HG03575 (cell line): ENCODE measurements around the gene KLHL17.

Experiments
- ATAC-seq: cut with Tn5 transposase; IDR thresholded peaks from one replicate; pipeline ENCODE4 v1.9.1; 2021; ENCODE audit not compliant: unreplicated experiment, insufficient number of reproducible peaks, low FRiP score; ENCODE audit errors: extremely low read depth

KLHL17 gene

DNA sequence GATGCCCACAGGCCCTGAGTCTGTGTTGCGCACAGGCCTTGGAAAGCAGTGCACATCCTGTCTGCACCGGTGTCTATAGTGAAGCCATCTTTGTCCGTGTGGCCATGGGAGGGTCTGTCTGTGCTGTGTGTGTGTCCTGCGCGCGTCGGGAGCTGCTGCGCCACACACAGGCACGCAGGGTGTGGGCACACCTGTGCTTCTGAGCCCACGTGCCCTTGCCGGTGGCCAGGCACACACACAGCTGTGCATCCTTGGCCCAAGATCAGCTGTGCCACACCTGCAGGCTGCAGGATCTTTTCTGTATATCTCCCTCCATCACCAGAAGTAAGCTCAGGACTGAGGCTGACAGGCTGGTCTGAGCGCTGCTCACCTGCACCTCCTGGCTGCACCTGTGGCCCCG lies 39.9 kb upstream of the KLHL17 start:
- no peak for ATAC-seq

DNA sequence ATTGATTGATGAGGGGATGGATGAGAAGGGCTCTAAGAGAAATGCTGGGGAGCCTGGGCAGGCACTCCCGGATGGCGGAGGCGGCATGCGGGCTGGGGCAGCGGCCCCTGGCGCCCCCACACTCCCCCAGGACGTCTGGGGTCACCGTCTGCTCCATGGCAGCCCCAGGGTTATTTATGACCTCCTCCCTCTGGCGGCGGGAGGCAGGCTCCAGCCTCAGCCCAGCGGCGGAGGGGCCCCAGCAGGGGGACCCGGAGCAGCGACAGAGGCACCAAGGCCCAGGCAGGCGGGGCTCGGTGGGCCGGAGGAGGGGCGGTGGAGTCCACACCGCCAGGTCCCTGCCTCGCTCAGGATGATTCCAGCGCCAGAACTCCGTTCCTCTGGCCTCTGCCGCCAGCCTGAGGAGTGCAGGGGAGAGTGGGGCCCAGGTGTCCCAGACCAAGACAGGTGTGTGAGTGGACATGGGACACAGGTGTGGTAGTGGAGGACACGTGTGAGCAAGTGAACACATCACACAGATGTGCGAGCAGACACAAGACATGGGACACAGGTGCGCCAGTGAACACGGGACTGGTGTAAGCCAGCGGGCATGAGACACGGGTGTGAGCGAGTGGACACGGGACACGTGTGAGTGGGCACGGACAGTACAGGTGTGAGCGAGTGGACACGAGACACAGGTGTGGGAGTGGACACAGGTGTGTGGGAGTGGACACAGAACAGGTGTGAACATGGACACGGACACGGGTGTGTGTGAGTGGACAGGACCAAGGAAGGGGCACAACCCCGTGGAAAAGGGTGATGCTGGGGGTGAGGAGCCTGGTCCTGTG lies 39.2 kb upstream of the KLHL17 start:
- ATAC-seq: no peak

DNA sequence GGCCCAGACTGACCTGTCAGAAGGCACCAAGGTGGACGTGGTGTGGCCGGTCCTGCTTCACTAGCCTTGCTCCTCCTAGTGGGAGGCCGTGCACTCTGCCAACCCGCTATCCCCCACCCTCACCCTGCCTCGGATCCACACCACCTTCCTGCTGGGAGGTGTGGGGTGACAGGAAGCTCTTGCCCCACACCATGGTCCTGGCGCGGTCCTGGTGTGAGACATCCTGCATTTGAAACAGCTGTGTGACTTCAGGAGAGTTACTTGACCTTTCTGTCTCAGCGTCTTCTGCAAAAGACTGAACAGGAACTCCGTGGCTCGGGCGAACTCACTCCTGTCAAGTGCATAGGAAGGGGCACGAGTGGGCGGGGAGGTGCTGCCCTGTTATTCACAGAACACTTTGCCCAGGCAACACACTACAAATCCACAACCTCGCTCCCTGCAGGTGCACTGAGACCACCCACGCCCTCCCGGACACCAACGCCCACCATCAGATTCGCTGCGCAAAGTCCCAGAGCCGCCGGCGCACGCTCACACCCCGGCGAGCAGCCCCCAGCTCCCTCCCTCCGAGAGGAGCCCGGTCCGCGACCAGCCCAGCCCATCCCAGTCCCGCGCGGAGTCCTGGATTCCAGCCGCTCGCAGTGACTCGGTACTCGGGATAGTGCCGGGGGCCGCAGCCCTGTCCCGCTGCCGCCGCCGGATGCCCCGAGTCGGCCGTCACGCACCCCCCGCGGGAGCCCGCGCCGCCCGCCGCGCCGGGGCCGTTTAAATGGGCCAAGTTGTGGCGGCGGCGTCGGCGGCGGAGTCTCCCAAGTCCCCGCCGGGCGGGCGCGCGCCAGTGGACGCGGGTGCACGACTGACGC lies 37.0 kb upstream of the KLHL17 start, which contains the start of gene SAMD11:
Gene SAMD11 (plus strand): TSS at position 793 of the 860 bp plus-strand sequence. CDS start 509 bp downstream, outside the sequence.
- no peak for ATAC-seq

DNA sequence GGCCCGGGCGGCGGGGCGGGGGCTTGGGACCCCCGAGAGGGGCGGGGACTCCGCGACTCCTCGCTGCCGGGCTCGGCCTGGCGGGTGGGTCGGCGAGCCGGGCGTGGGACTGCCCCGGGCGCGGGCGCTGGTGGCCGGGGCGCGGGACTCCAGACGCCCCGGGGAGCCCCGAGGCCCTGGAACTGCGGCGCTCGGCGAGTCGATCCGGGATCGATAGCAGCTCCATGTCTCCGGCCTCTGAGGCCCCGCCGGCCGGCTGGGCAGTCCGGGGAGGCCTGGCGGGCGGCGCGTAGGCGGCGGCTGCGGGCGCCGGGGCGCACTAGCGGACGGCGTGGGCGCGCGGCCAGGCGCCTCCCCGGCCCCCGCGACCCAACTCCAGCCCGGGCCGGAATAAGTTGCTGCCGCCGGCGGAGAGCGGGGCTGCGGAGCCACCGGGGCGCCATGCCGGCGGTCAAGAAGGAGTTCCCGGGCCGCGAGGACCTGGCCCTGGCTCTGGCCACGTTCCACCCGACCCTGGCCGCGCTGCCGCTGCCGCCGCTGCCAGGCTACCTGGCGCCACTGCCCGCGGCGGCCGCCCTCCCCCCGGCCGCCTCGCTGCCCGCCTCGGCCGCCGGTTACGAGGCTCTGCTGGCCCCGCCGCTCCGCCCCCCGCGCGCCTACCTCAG lies 36.3 kb upstream of the KLHL17 start:
- ATAC-seq: no peak

DNA sequence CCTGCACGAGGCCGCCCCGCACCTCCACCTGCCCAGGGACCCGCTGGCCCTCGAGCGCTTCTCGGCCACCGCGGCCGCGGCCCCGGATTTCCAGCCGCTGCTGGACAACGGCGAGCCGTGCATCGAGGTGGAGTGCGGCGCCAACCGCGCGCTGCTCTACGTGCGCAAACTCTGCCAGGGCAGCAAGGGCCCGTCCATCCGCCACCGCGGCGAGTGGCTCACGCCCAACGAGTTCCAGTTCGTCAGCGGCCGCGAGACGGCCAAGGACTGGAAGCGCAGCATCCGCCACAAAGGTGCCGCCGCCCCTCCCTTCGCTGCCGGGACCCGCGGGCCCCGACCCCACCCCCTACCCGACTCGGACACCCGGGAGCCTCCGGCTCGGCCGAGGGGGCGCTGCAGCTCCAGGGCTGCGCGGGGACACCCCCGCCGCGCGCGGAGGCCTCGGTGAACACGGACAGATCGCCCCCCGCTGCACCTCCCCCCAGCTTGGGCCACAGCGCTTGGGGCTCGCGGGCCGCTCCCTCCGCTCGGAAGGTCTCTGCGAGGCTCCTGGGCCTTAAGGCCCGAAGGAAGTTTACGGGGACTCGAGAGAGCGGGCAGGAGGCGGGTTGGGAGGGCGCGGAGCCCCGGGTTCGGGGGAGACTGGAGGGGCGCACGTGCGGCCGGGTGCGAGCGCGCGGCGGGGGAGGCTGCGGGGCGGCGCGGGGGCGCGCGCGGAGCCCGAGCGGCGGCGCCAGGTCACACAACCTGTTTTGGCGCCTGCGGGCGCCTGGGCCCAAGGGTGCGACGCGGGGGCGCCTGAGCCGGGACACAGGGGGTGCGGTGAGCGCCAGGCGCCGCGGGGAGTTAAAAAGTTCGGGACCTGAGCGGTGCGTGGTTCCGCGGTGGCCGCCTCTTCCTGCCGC lies 35.5 kb upstream of the KLHL17 start:
- ATAC-seq: no peak

DNA sequence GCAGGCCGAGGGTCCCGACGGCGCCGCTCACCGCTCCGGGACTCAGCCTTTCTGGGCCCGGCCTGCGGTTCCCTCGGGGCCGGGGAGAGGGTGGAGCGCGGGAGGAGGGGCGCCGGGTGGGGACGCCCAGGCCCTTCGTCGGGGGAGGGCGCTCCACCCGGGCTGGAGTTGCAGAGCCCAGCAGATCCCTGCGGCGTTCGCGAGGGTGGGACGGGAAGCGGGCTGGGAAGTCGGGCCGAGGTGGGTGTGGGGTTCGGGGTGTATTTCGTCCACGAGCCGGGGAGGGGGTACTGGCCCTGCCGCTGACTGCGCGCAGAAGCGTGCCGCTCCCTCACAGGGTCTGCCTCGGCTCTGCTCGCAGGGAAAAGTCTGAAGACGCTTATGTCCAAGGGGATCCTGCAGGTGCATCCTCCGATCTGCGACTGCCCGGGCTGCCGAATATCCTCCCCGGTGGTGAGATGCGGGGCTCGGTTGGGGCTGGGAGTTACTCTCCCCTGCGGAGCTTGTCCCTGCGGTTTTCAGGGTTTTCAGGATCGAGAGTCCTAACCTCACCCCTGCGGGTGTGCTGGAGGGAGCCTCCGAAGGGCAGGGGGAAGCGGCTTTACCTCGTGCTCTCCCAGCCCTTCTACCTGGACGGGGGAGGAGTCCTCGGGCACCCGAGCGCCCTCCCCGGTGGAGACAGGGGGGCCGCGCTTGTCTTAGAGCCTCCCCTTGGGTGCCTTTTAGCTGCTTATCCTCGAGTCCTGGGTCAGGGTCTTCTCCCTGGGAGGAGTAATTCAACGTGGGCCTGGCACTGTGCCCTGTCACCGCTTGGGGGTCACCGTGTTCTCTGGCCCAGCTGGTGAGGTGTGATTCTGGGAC lies 34.6 kb upstream of the KLHL17 start:
- ATAC-seq: no peak

DNA sequence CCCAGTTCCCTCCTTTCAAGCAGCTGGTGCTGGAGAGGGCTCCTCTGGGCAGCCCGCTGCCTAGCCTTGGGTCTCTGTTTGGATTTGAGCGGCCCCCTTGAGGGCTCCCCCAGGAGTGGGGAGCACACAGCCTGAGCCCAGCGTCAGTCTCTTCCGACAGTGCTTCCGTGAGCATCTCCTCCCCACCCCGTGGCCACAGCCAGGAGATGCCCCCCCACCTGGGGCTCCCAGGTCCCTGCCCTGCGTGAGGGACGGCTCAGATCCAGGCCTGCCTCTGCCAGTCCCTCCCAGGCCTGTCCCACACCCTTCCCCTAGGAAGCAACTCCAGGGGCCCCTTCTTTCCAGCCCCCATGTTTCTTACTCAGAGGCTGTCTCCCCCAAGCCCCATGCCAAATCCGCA lies 33.1 kb upstream of the KLHL17 start:
- no peak for ATAC-seq

DNA sequence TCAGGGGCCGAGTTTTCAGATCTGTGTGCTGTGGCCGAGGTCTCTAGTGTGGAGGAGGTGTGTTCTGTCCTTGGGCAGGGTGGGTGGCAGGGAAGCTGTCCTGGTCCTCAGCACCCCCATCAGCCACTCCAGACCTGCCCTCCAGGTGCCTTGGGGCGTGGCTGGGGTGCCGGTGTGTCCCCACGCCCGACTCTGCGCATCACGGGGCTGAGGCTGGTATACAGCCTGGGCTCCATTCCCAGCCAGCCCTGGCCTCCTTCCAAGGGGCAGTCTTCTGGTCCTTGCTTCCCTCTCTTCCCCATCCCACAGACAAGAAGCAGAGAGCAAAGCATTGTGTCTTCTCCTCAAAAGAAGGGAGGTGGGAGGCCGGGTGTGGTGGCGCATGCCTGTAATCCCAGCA lies 32.6 kb upstream of the KLHL17 start:
- no peak for ATAC-seq

DNA sequence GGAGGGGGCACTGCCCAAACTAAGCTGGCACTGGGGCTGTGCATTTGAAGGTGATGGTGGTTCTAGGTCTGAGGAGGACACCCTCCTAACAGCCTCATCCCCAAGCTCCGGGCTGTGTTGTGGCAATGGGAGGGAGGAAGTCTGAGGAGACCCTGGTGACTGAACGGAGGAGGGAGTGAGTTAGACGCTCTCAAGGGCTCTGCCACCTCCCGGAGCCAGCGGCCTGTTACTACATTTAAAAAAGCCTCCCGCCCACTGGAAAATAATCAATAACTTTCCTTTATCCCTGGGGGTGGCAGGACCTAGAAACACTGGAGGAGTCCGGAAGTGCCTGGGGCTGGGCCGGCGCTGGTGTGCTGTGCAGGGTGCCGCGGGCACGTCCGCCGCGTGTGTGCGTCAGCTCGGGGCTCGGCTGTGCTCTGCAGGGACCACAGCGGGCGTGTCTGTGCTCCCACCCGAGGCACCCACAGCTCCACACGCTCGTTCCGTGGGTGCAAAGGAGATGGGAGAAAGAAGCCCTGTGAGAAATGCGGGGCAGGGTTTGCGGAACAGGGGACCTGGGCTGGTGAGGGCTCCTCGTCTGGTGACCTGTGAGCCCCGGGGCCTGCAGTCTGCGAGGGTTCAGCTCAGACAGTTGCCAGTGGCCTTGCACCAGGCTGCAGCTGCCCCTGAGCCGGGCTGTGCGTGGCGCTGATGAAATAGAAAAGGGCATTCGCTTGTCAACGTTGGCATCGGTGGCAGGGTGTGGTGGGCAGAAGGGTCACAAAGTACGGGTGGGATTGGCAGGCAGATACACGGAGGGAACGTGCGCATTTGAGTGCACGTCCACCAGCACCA lies 31.3 kb upstream of the KLHL17 start:
- ATAC-seq: no peak

DNA sequence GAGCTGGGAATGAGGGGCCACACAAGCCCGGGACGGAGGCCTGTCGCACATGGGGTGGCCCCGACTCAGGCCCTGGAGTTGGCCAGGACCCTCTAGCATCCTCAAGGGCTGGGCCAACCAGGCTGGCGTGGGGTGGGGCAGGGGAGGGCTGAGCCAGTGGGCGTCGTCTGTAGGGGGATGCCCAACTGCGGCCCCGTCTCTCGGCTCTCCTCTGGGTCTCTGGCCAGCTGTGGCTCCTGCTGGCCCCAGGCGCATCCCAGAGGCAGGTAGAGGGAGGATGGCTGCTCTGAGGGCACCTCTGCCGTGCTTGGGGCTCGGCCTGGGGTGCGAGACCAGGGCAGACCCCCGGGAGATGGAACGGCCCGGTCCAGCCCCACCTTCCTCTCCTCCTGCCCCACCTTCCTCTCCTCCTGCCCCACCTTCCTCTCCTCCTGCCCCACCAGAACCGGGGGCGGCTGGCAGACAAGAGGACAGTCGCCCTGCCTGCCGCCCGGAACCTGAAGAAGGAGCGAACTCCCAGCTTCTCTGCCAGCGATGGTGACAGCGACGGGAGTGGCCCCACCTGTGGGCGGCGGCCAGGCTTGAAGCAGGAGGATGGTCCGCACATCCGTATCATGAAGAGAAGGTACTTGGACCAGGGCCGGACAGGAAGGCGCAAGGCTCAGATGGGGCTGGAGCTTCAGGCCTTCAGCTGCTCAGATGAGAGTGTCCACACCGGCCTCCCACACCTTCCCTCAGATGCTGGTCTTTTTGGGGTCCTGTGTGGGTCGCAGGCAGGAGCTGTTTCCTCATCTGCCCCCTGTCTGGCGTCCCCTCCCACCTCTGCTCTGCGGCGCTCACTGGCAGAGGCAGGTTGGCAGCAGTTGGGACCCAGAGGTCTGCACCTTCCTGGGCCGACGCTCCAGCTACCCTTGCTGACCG lies 30.4 kb upstream of the KLHL17 start:
- no peak for ATAC-seq

DNA sequence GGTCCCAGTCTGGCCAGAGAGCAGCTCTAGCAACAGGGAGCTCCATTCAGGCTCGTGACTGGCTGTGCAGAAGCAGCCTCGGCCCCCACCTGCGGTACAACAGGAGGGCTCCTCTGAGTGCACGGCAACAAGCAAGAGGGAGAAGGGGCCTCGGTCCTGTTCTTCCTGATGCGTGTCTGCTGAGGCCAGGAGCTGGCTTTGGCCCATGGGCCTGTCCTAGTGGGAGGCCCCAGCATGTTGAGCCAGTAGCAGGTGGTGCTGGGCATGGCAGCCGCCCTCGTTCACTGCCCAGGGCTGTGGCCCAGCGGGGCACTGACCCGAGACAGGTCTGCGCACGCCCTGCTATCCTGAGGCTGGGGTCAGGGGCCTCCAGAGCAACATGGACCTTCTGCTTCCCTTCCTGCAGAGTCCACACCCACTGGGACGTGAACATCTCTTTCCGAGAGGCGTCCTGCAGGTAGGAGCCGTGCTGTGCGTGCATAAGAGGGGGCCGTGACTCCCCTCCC lies 29.7 kb upstream of the KLHL17 start:
- ATAC-seq: no peak

DNA sequence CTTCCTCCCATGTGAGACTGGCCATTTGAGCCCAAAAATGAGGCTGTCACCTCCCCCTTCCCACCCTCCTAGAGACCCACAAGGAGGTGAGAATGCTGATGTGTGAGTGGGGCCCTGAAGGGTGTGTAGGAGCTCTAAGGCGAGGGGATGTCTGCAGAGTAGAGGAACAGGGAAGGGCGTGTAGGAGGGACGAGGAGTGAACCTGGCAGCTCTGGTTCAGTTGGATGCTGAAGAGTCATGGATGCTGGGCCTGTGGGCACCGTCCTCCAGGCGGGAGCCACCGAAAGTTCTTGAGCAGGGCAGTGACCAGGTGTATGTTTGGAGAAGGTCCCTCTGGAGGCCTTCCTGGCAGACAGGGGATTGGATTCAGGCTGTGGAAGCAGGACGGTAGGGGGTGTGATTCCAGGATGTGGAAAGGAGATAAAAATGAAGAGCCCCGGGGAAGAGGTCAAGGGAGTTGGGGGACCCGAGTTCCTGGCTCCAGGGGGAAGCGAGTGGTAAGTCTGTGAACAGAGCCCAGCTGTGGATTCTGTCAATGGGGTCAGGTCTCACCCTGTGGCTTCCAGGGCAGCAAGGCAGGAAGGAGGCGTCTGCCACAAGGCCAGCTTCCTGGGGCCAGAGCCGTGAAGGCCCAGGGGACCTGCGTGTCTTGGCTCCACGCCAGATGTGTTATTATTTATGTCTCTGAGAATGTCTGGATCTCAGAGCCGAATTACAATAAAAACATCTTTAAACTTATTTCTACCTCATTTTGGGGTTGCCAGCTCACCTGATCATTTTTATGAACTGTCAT lies 28.8 kb upstream of the KLHL17 start:
- no peak for ATAC-seq

DNA sequence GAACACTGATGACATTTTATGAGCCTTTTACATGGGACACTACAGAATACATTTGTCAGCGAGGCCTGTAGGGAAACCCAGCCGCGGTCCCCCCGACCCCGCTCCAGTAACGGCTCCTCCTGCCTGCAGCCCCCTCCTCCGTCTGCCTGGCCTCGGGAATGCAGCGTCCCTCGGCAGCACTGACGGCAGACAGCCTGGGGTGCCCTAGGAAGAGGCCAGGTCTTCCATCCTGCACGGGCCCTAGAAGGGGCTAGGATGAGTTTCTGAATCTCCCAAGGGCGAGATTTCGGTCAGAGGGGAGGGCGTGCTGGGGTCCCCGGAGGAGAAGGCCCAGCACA lies 28.2 kb upstream of the KLHL17 start:
- no peak for ATAC-seq

DNA sequence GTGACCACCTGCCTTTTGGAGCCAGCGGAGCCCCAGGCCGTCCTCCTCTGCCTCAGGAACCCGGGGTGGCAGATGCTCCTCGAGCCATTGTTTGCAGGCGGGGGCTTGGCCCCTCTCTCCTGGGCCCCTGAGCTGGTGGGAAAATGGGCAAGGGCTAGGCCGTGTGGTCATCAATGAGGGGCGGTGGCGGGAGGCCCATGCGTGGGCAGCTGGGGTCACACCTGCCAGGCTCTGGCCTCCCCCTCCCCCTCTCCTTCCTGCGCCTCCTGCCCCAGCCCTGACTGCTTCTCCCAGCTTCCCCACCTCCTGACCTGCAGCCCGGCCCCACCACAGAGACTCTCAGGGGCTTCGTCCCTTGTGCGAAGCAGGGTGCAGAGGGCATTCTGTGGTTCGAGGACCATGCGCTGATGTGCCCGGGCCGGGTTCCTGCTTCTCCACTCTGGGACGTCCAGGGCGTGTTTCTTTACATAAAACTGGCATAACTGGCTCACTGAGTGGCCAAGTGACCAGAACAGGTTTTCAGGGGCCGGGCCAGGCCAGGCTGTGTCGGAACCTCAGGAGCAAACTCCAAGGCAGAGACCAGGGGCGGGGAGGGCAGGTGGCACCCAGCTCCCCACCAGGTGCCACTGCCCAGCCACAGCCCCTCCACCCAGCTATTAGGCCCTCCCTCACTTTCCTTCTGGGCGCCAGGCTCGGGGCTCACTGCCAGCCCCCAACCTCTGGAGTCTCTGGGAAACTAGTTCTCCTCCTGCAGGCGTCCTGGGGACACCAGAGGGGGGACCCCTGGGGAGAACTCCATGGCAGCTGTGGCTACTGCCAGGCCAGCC lies 27.4 kb upstream of the KLHL17 start:
- ATAC-seq: no peak

DNA sequence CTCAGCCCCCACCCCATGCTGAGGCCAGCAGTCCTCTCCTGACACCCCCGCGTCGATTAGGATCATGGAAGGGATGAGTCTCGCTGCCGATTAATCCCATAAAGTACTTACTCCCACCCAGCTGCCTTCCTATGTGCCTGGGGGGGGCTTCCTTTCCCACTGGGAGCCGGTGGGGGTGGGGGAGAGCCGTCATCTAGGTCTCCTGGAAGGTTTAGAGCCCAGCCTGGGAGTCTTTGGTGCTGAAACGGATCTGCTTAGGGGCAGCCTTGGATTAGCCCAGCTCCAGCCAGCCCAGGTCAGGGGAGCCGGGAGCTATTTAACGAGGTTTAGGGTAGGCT lies 26.8 kb upstream of the KLHL17 start:
- ATAC-seq: no peak
